OCI-LY3 (cell line): ENCODE data around the gene PHF5A.
A peak's percentile ranks its signal among the peaks of the same experiment; 100 is the strongest.
"Not testable (repeated sequence)": the region's sequence is repeated elsewhere in the genome, so short reads cannot be mapped to it uniquely, and the experiment has no call there.

Experiments used
- H2AFZ ChIP-seq: fragments of 200-600, 300-600 bp; shearing (Covaris generic); 2 replicates; pipeline ENCODE4 v1.6.0; 2014; ENCODE audit warnings: antibody characterized with exemption, low read depth, low read length
- H3K27ac ChIP-seq: fragments of 200-600, 300-600 bp; sonication (generic); 2 replicates; pipeline ENCODE4 v1.5.1; 2014; ENCODE audit warnings: mild to moderate bottlenecking, low read length, moderate library complexity, mixed read lengths
- H3K27me3 ChIP-seq: fragments of 200-600, 300-600 bp; sonication (generic); 2 replicates; pipeline ENCODE4 v1.6.1; 2014; ENCODE audit warnings: low read depth, low read length, mixed read lengths
- H3K36me3 ChIP-seq: fragments of 200-600, 300-600 bp; sonication (generic); replicated peaks from 2 replicates; pipeline ENCODE3; 2014; ENCODE audit warnings: low read depth, low read length, mixed read lengths
- H3K4me1 ChIP-seq: fragments of 300-600, 200-600 bp; sonication (generic); 2 replicates; pipeline ENCODE4 v1.6.1; 2014; ENCODE audit warnings: low read length, mixed read lengths
- H3K4me2 ChIP-seq: fragments of 200-600, 300-600 bp; sonication (generic); 2 replicates; pipeline ENCODE4 v1.6.1; 2014; ENCODE audit warnings: low read length, mixed read lengths
- H3K4me3 ChIP-seq: fragments of 300-600, 200-600 bp; sonication (generic); 2 replicates; pipeline ENCODE4 v1.5.1; 2014; ENCODE audit warnings: antibody characterized with exemption, mild to moderate bottlenecking, low read length, moderate library complexity
- H3K79me2 ChIP-seq: fragments of 300-600, 200-600 bp; shearing (Covaris generic); 2 replicates; pipeline ENCODE4 v1.6.1; 2014; ENCODE audit warnings: mild to moderate bottlenecking, low read length, mixed read lengths
- H3K9ac ChIP-seq: fragments of 300-600, 200-600 bp; shearing (Covaris generic); 2 replicates; pipeline ENCODE4 v1.6.0; 2014; ENCODE audit warnings: mild to moderate bottlenecking, low read length, moderate library complexity
- H3K9me3 ChIP-seq: fragments of 200-600, 300-600 bp; shearing (Covaris generic); 2 replicates; pipeline ENCODE4 v1.6.1; 2014; ENCODE audit warnings: low read length, mixed read lengths; ENCODE audit not compliant: insufficient read depth
- H4K20me1 ChIP-seq: fragments of 200-600, 300-600 bp; sonication (generic); 2 replicates; pipeline ENCODE4 v1.6.1; 2016; ENCODE audit warnings: low read length, mixed read lengths; ENCODE audit not compliant: insufficient read depth
- EZH2phosphoT487 ChIP-seq: fragments of 200-600 bp; shearing (Covaris generic); IDR thresholded peaks from 2 replicates; pipeline ENCODE4 v1.6.1; 2018; ENCODE audit warnings: antibody characterized with exemption, mixed run types, low read depth
- TF ChIP-seq, protein P1 (sequence below): fragments of 200-600, 300-600 bp; sonication (generic); IDR thresholded peaks from 2 replicates; pipeline ENCODE4 v1.5.1; 2014; ENCODE audit warnings: antibody characterized with exemption, low read length, low read depth

PHF5A gene

DNA sequence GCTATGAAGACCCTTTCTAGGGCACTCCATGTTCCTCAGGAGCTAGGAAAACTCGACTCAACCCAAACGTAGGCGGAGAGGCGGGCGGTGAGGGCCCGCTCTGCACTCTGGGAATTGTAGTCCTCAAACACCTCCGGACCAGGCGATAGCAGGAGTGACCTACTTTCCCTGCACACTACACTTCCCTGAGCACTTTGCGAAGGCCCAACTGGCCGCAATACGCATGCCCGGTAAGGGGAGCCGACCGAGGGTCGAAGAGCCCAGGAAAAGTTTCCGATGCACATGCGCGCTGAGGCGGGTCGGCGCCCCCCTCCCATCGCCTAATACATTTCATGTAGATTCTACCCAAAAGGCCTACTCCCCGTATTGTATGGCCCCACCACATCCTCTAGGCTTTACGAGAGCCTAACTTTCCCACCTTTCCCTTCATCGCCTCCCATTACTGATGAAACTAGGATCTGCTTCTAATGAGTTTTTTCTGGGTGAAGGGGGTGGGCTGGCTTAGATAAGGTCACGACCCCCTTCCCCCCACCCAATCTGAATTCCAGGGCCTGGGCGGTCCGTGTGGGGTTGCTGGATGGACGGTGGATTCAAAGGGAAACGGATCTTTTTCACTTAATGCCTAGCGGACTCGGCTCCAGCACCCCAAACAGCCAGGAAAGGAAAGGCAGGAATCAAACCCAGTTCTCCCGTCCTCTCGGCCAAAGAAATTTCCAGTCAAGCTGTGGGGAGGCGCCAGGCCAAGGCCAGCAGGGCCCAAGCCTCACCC, 23.9 kb downstream of the PHF5A start:
- no peak for TF ChIP-seq EZH2phosphoT487
- TF ChIP-seq, protein P1, sequence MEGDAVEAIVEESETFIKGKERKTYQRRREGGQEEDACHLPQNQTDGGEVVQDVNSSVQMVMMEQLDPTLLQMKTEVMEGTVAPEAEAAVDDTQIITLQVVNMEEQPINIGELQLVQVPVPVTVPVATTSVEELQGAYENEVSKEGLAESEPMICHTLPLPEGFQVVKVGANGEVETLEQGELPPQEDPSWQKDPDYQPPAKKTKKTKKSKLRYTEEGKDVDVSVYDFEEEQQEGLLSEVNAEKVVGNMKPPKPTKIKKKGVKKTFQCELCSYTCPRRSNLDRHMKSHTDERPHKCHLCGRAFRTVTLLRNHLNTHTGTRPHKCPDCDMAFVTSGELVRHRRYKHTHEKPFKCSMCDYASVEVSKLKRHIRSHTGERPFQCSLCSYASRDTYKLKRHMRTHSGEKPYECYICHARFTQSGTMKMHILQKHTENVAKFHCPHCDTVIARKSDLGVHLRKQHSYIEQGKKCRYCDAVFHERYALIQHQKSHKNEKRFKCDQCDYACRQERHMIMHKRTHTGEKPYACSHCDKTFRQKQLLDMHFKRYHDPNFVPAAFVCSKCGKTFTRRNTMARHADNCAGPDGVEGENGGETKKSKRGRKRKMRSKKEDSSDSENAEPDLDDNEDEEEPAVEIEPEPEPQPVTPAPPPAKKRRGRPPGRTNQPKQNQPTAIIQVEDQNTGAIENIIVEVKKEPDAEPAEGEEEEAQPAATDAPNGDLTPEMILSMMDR, result no peak
- Histone ChIP-seq H3K79me2 (peaks cover 77% of the 10 kb centered on the region), H3K4me2 (peak overlapping the region; percentile 92), H4K20me1 (peaks cover 7% of the 10 kb centered on the region; the same call in 1 of the 2 replicates), H3K27me3 (no peaks in the 10 kb centered on the region), H3K9ac (peak overlapping the region; percentile 93), H3K36me3 (peaks cover 12% of the 10 kb centered on the region), H3K27ac (peak overlapping the region; percentile 87), H3K9me3 (no peaks in the 10 kb centered on the region), H2AFZ (0 out of 2 replicates have a peak overlapping the region, but pooled peaks have one; percentile 12), H3K4me1 (peaks cover 14% of the 10 kb centered on the region), H3K4me3 (peak overlapping the region; percentile 84)

DNA sequence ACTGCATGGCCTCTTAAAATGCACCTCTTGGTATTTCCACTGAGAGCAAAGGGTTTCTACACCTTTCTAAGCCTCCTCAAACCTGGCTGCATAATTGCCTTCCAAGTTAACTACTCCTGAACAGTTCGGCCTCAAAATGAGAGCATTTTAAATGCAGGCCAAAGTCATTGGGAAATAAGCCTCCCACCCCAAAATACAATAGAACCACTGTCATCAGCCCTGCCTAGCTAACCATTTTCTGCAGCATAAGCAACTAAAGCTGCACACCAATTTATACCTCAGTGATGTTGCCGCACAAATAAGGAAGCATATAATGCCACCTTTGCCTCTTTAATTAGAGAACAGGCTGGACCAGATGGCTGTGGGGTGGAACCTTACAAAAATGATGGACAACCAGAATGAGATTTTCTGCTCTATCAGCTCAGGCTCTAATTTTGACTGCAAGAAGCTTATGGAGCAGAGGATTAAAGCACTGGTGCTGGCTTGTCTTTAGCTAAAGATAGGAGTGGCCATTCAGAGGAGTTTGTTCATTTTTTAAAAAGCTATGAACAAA, 26.2 kb downstream of the PHF5A start:
- Histone ChIP-seq H3K4me3 (no peak overlapping the region), H3K36me3 (peaks cover 14% of the 10 kb centered on the region), H3K4me1 (peaks cover 6% of the 10 kb centered on the region), H3K4me2 (no peak overlapping the region), H3K9ac (no peak overlapping the region), H4K20me1 (peaks cover 14% of the 10 kb centered on the region), H3K27me3 (no peaks in the 10 kb centered on the region), H3K27ac (no peak overlapping the region), H3K9me3 (no peaks in the 10 kb centered on the region), H2AFZ (no peak overlapping the region), H3K79me2 (peaks cover 83% of the 10 kb centered on the region)
- TF ChIP-seq EZH2phosphoT487, result no peak
- TF ChIP-seq, protein P1, result no peak

DNA sequence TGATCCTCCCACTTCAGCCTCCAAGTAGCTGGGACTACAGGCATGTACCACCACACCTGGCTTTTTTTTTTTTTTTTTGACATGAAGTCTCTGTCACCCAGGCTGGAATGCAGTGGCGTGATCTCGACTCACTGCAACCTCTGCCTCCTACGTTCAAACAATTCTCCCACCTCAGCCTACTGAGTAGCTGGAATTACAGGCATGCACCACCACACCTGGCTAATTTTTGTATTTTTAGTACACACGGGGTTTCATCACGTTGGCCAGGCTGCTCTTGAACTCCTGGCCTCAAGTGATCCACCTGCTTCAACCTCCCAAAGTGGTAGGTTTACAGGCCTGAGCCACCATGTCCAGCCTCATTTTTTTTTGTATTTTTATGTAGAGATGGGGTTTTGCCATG, 28.0 kb downstream of the PHF5A start:
- H4K20me1 ChIP-seq, result peaks cover 29% of the 10 kb centered on the region
- H3K27me3 ChIP-seq, H3K4me3 ChIP-seq, H3K4me2 ChIP-seq, H3K9me3 ChIP-seq, H3K27ac ChIP-seq, H2AFZ ChIP-seq, H3K4me1 ChIP-seq, H3K9ac ChIP-seq: not testable (repeated sequence)
- peaks cover 32% of the 10 kb centered on the region for H3K36me3 ChIP-seq
- H3K79me2 ChIP-seq, result peaks cover 83% of the 10 kb centered on the region

DNA sequence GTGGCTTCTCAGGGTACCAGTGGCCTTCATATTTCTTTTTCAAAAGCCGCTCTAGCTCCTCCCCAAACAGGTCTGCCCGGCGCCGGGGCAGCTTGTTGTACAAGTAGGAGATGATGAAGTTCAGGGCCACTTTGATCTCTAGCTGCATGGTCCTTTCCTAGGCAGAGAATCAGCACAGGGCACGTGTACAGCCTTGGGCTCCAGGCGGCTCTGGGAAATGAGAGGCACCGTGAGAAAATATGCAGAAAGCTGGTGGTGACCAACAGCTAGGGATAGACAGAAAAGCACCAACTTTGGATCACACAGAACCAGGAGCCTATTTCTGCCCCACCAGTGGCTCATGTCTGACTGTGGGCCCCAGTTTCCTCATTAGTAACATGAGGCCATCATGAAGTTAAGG, 31.3 kb downstream of the PHF5A start:
- peaks cover 61% of the 10 kb centered on the region for H3K79me2 ChIP-seq
- H3K9ac ChIP-seq, result no peak overlapping the region
- H3K27ac ChIP-seq, result no peak overlapping the region
- peaks cover 35% of the 10 kb centered on the region for H4K20me1 ChIP-seq
- H3K4me1 ChIP-seq, result no peaks in the 10 kb centered on the region
- H3K27me3 ChIP-seq, result no peaks in the 10 kb centered on the region
- TF ChIP-seq, protein P1, result no peak
- TF ChIP-seq EZH2phosphoT487, result no peak
- no peak overlapping the region for H2AFZ ChIP-seq
- H3K36me3 ChIP-seq, result peaks cover 41% of the 10 kb centered on the region
- no peak overlapping the region for H3K4me2 ChIP-seq
- H3K9me3 ChIP-seq, result no peaks in the 10 kb centered on the region
- no peak overlapping the region for H3K4me3 ChIP-seq
